COLO829 (cell line): ENCODE measurements around the gene PTGES3L.
"Not testable (repeated sequence)": the region's sequence is repeated elsewhere in the genome, so short reads cannot be mapped to it uniquely, and the experiment has no call there.

Experiments
- DNase-seq: peaks from one replicate; pipeline ENCODE4 v3.0.0; 2012; ENCODE audit warnings: low spot score

Gene PTGES3L

GRCh38 chr17:42919522-42920077 is 60.3 kb downstream of the PTGES3L start:
- DNase-seq = not testable (repeated sequence)

DNA sequence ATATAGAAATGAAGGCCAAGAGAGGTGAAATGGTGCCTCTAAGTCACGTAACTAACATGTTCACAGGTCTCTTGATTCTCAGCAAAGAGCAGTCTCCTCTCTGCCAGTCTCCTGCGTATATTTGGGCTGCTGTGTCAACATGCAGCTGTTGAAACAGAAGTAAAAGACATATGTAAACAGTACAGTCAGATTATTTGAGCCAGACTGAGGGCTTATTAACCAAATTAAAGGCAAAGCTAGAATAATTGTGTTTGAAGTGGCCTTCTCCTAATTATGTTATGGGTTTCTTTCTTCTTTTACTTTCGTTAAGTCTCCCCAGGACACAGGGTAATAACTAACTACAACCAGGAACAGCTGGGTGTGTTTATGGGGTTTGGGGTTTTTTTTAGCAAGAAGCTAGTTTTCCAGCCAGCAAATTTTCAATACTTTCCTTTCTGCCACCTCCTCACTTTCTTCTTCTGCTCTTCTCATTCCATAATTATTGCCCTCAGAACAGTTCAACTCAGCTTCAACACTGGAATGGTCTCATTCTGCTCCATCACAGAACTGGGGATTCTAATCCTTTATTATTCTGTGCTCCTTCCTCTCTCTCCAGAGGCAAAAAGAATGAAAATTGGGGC is 60.9 kb downstream of the PTGES3L start:
- no peak for DNase-seq
